ENCODE measurements around the gene CADPS2.

Gene CADPS2

DNA sequence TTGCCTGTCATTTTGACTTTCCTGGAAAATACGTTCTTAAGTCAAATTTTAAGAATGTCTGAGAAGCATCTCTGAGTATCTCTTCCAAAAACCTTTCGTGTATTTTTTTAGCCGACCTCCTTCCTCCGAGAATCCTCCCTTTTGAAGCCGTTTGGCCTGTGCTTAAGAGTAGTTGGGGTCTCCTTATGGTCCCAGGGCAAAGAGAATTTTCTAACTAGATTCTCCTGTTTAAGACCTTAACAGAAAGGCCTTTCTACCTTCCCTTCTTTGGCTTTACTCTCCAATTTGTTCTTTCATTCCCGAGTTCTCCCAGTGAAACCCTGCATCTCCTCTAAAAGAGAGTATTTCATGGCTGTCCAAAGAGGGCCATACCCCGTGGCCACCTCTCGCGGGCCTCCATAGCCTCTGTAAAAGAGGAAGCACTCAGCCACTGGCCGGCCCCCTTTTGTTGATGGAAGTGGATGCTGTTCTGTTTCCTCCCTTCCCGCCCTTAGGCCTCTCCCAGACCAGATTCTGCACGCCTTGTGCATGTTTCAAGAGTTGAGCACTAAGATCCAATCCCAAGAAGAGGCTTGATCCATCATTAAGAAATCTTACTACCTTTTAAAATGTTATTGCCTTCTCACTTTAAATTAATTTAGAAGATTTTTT lies 575.1 kb downstream of the CADPS2 start:
- TF ChIP-seq POLR2A (IDR thresholded peaks at IDR 0.05; ENCODE audit: low read depth, low read length) (no peak), POLR2AphosphoS5 (IDR thresholded peaks at IDR 0.05; ENCODE audit: low read depth, low read length) (no peak), TAF1 (IDR thresholded peaks at IDR 0.05; ENCODE audit: borderline replicate concordance, low read depth, low read length) (no peak)
- DNase-seq (ENCODE audit: insufficient read length) = no peak
- FAIRE-seq = no peak

DNA sequence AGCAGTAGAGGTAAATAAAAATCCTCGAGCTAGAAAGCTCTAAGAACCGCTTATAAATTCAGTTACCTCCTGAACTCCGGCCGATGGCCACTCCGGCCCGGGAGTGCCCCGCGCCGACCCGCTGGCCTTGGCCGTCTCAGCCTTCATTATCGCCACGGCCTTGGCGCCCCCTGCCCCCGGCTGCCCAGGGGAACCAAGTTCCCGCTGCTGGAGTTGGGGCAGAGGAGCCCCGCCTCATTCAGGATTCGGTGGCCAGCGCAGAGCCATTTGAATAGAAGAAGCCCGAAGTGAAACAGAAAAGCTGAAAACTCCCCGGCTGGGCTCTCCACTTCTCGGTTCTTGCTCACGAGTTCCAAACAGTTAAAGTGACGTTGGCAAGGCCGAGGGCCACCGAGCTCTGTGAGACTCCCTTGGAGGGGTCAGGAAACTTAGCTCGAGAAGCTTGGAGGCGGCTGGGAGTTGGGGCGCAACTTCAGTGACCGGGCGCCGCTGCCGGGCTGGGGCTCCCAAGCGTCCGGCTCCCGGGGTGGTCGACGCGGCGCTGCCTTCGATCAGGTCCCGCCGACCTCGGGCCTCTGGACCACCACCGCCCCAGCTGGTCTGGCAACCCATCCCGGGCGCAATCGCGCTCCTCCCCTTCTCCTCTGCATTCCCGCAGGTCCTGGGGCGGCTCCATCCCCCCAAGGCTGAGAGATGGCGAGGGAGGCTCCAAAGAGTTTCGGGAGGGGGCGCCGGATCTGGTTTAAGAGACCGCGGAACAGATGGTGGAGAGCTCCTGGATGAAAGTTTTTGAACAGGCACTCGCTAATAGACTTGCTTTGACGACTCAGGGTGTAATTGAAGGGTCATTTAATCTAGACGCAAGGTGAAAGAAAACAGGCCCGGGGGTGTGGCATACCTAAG lies 575.9 kb downstream of the CADPS2 start:
- FAIRE-seq = no peak
- TF ChIP-seq POLR2AphosphoS5 (IDR thresholded peaks at IDR 0.05; ENCODE audit: low read depth, low read length) = no peak
- TF ChIP-seq TAF1 (IDR thresholded peaks at IDR 0.05; ENCODE audit: borderline replicate concordance, low read depth, low read length) = no peak
- TF ChIP-seq POLR2A (IDR thresholded peaks at IDR 0.05; ENCODE audit: low read depth, low read length) = no peak
- DNase-seq (ENCODE audit: insufficient read length) = no peak

DNA sequence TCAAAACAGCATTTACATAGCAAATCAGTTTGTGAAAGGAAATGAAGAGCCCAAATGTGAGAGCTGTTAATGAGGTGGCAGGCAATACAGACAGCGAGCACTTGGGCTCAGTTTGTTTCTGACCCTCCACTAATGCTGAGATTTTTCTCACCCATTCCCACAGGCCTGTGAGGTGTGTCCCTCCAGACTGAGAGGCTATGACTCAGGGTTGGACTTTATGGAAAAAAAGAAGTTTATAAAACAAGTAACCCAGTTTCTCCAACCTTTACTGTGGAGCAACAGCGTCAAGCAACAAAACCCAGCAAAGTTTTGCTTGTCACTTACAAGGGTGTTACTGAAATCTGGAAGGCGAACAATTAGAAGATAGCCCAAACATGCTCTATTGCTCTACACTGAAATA lies 576.8 kb downstream of the CADPS2 start:
- DNase-seq (ENCODE audit: insufficient read length) (no peak), FAIRE-seq (no peak)
- TF ChIP-seq TAF1 (IDR thresholded peaks at IDR 0.05; ENCODE audit: borderline replicate concordance, low read depth, low read length) = no peak
- no peak for TF ChIP-seq POLR2AphosphoS5 (IDR thresholded peaks at IDR 0.05; ENCODE audit: low read depth, low read length)

DNA sequence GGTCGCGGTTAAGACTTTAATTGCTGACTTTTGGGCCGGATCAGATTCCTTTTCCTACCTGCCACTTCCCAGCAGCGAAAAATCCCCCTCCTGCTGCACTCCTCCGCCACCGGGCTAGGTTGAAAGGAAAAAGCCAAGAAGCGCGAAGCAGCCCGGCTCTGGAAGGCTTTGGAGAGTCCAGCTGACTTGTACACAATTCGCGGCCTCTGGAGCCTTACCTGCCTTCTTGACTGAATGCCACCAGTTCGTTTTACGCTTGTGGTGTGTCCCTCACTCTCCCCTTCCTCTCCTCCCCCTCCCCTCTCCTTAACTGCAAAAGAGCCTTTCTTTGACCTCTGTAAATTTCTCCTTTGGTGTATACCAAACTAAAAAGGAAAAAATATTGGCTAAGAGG lies 579.0 kb downstream of the CADPS2 start:
- TF ChIP-seq POLR2AphosphoS5 (IDR thresholded peaks at IDR 0.05; ENCODE audit: low read depth, low read length) = no peak
- no peak for TF ChIP-seq TAF1 (IDR thresholded peaks at IDR 0.05; ENCODE audit: borderline replicate concordance, low read depth, low read length)
- no peak for TF ChIP-seq POLR2A (IDR thresholded peaks at IDR 0.05; ENCODE audit: low read depth, low read length)
- no peak for DNase-seq (ENCODE audit: insufficient read length)
- FAIRE-seq = no peak

DNA sequence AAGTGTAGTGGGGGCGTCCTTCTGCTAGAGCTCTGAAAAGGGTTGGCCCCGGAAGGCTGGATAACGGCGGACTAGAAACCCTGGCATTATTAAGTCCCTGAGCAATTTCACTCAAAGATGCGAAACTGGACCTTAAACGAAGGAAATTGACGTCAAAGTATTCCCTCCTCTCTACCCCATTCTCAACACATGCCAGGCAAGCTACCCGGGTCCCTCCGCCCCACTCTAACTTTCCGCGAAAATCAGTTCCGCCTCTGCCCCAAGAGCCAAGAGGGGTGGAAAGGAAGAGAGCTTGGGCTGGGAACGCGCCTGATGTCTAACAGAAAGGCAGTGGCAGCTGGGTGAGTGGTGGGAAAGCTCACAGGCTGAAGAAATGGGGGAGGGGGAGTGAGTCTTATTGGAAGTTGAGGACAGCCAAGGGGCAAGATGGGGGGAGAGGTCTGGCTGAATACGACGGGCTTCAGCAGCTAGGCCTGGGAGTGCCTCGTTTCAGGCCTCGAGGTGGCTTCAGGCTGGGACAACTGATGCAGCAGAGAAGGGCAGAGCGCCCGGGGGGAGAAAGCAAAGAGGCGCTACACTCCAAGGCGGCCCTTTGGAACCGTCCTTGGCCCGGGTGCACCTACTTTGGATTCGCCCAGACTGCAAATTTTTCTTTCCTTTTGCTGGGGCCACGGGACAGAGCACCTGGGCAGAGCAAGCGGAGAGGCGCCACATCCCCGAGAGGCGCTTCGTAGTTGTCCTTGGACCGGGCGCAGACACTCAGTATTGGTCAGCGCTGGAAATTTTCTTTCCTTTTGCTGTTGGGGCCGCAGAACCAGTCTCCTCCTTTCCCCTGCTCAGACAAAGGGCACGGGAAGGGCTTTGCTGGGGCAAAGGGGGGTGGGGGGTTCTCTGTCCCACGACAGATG lies 579.7 kb downstream of the CADPS2 start:
- TF ChIP-seq TAF1 (IDR thresholded peaks at IDR 0.05; ENCODE audit: borderline replicate concordance, low read depth, low read length) = no peak
- TF ChIP-seq POLR2AphosphoS5 (IDR thresholded peaks at IDR 0.05; ENCODE audit: low read depth, low read length) = no peak
- TF ChIP-seq POLR2A (IDR thresholded peaks at IDR 0.05; ENCODE audit: low read depth, low read length) = no peak
- no peak for DNase-seq (ENCODE audit: insufficient read length)
- FAIRE-seq = no peak

DNA sequence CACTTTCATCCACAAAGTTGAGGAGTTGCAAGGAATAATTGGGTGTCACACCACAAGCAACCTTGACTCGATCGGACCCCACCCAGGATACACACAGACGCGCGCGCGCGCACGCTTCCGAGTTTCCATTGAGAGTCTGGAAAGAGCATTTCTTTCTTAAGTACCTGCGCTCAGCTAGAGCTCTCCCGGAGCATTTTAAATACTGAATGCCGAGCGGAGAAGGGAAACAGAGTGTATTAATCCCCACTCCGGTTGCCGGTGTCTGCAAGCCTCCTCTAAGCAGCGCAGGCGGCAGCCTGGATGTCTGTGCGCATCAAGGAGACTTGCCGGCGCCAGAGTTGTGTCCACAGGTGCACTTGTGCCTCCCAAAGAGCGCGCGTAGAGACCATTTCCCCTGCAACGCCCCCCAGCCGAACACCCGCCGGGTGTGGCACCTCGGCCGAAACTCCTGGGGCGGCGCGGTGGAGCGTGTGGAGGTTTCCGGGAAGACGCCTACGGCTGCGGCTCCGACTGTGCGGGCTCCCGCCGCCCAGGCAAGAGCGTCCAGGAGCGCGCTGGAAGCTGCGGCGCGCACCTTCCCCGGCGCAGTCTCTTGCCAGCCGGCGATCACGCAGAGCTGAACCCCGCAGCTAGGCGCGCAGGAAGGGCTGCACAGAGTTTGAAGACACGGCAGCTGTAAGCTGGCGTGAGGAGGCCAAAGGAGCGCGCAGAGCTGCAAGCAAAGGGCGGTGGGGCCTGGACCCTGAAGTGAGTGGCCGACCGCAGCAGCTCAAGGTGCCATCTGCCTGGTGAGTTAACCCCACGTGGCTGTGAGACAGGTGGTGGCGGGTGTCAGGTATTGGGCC lies 580.6 kb downstream of the CADPS2 start:
- no peak for DNase-seq (ENCODE audit: insufficient read length)
- no peak for FAIRE-seq
- TF ChIP-seq TAF1 (IDR thresholded peaks at IDR 0.05; ENCODE audit: borderline replicate concordance, low read depth, low read length) (no peak), POLR2A (IDR thresholded peaks at IDR 0.05; ENCODE audit: low read depth, low read length) (no peak), POLR2AphosphoS5 (IDR thresholded peaks at IDR 0.05; ENCODE audit: low read depth, low read length) (no peak)

DNA sequence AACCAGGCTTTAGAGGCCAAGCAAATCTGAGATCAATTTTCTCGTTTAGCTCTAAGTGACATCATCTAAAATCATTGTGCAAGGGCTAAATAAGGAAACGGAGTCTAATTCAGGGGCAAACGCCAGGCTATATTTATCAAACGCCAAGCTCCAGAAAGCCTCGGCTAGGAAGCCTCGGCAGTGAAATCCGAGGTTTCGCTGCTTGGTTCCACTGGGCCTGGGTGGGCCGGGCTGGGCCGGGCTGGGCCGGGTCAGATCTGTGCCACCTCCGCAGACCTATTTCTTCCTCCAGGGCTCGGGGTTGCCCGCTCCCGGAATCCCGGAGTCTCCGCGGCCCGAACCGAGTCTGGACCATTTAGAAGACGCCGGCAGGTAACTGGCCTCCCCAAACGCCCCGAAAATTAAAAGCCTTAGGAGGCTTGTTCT lies 581.3 kb downstream of the CADPS2 start:
- DNase-seq (ENCODE audit: insufficient read length) = no peak
- FAIRE-seq = no peak
- TF ChIP-seq POLR2A (IDR thresholded peaks at IDR 0.05; ENCODE audit: low read depth, low read length) (no peak), POLR2AphosphoS5 (IDR thresholded peaks at IDR 0.05; ENCODE audit: low read depth, low read length) (no peak), TAF1 (IDR thresholded peaks at IDR 0.05; ENCODE audit: borderline replicate concordance, low read depth, low read length) (no peak)

DNA sequence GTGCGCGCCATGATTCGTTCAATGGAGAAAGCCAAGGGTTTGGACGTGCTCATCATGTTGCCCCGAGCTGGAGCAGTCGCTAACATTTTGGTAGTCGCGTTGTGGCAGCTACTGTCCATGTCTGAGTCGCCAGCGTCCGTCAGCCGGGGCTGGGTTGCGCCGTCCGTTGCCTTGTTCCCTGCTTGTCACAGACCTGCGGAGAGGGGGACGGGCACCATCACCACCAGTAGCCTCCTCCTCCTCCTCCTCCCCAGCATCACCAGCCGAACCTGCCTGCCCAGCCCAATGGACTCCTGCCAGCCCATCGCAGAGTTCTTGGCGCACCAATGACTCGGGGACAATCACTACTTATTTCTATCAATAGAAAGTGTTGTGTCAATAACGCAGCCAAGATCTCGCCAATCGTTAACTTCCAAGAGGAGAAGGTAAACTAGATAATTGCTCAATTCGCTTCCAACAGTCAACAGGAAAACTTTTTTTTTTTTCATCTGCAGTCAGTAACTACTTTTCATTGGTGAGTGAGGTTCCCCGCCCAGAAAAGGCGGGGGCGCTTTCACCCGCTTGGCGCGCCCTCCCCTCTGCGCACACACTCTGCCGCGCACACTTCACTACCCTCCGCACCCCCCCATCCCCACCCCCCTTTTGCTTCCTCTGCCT lies 581.8 kb downstream of the CADPS2 start, which contains the start of gene FEZF1:
FEZF1 (minus strand) TSS at position 432 of the 657 bp plus-strand sequence; CDS start at position 119, 313 bp downstream.
- FAIRE-seq (no peak), DNase-seq (ENCODE audit: insufficient read length) (no peak)
- no peak for TF ChIP-seq POLR2AphosphoS5 (IDR thresholded peaks at IDR 0.05; ENCODE audit: low read depth, low read length)
- no peak for TF ChIP-seq POLR2A (IDR thresholded peaks at IDR 0.05; ENCODE audit: low read depth, low read length)
- TF ChIP-seq TAF1 (IDR thresholded peaks at IDR 0.05; ENCODE audit: borderline replicate concordance, low read depth, low read length) = no peak

DNA sequence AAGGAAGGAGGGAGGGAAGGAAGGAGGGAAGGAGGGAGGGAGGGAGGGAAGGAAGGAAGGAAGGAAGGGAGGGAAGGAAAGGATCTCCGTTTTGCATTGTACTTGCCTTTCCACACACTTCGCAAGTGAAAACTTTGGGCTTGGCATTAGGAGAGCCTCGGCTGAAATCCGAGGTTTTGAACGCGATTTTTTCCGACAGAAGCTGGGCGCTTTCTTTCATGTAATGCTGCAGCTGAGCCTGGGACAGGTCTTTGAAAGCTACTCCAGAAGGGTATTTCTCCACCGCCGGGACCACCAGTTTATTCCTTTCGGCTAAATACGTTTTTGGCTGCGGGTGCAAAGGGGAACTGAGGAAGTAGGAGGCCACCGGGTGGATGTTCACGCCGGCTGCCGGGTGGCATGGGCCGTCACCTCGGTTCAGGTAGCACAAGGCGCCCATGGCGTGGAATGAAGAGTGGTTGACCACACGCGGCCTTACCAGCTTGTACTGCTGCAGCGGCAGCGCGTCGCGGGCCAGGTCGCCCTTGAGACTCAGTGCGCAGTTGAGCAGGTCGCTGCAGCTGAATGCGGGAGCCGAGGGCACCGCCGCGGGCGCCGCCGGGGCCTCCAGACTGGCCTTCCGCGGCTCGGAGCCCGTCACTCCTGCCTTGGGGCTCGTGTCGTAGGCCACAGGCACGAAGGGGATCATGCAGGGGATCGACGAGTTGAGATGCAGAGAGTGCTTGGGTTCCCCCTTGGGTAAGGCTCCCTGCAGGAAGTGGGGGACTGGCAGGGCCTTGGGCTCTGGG lies 582.5 kb downstream of the CADPS2 start:
- TF ChIP-seq POLR2A (IDR thresholded peaks at IDR 0.05; ENCODE audit: low read depth, low read length) (no peak), POLR2AphosphoS5 (IDR thresholded peaks at IDR 0.05; ENCODE audit: low read depth, low read length) (no peak), TAF1 (IDR thresholded peaks at IDR 0.05; ENCODE audit: borderline replicate concordance, low read depth, low read length) (no peak)
- FAIRE-seq (no peak), DNase-seq (ENCODE audit: insufficient read length) (no peak)
